ENCODE results near the gene SULT1B1. TPM values are rescaled to one million over a fixed set of nuclear protein-coding genes. Genes with fewer than 3 reads are reported as not detected.

The SULT1B1 gene
- total RNA-seq, 1 donor from 2014 or later = 0.26 TPM

- Histone ChIP-seq H3K36me3 (ENCODE audit: control insufficient read depth, insufficient read depth, low read length) (no peaks in the 10 kb centered on the region), H3K4me3 (ENCODE audit: low read depth, low read length) (no peak overlapping the region), H3K27me3 (ENCODE audit: control insufficient read depth, insufficient read depth, low read length) (no peaks in the 10 kb centered on the region)
- FAIRE-seq (no peak), DNase-seq (ENCODE audit: low read depth) (peak; percentile 43)
- TF ChIP-seq CTCF (IDR thresholded peaks at IDR 0.05; ENCODE audit: insufficient read depth, low read length, severe bottlenecking) = peak; percentile 23
These were observed 70.8 kb downstream of the SULT1B1 start for GRCh38 chr4:69689599-69689998.

GRCh38 chr4:69684804-69685203 lies 75.6 kb downstream of the SULT1B1 start:
- DNase-seq (ENCODE audit: low read depth) (no peak), FAIRE-seq (no peak)
- H3K4me3 ChIP-seq (ENCODE audit: low read depth, low read length) = no peak overlapping the region
- no peak for TF ChIP-seq CTCF (IDR thresholded peaks at IDR 0.05; ENCODE audit: insufficient read depth, low read length, severe bottlenecking)
- H3K36me3 ChIP-seq (ENCODE audit: control insufficient read depth, insufficient read depth, low read length) = no peaks in the 10 kb centered on the region
- H3K27me3 ChIP-seq (ENCODE audit: control insufficient read depth, insufficient read depth, low read length) = no peaks in the 10 kb centered on the region

Other genes with a start within 250 kb of the SULT1B1 start
- not detected in 2 replicates for gene UGT2A2, start 121.0 kb downstream of the SULT1B1 start, total RNA-seq
- gene UGT2A1, start 107.4 kb downstream of the SULT1B1 start, total RNA-seq = not detected in 2 replicates
- gene SULT1E1, start 99.5 kb upstream of the SULT1B1 start, total RNA-seq = 1.1 and 5.5 TPM in 2 replicates
- gene CSN1S1, start 170.4 kb upstream of the SULT1B1 start, total RNA-seq = not detected in 2 replicates
- gene CSN2, start 205.1 kb upstream of the SULT1B1 start, total RNA-seq = not detected in 2 replicates
- not detected in 2 replicates for gene STATH, start 235.3 kb upstream of the SULT1B1 start, total RNA-seq